ENCODE measurements around the gene AK8.
"Not testable (repeated sequence)": the region's sequence is repeated elsewhere in the genome, so short reads cannot be mapped to it uniquely, and the experiment has no call there.

Gene AK8

DNA sequence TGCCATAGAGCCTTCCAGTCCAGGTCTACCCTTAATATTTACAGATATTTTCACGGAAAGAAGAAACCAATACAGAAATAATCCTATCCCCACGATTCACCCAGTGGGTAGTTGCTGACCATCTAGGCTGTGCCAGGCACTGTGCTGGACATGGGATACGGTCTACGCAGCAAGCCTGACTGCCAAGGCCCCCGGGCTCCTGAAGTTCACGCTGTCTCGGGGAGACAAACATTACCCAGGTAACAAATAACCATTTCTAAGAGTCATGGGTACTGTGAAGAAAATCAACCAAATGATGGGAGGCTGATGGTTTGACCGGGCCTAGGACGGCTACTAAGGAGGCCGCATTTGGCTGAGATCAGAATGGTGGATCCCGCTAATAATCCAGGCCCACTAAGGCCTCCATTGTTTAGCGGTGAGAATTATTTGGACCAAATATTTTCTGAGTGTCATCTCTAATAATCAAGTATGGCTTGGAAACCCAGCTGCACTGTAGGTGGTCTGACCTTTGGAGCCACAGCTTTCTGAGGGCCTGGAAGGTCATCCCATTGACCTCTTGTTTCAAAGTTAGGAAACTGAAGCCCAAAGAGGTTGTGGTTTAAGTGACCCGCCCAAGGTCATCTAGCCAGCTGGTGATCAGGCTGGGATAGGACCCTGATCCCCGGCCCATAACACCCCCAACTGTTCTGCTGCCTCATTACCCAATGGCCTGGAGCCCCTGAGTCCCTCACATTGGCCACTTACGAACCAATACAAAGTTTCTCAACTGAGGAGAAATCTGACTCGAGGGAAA, 82.4 kb downstream of the AK8 start:
- no peak for DNase-seq

DNA sequence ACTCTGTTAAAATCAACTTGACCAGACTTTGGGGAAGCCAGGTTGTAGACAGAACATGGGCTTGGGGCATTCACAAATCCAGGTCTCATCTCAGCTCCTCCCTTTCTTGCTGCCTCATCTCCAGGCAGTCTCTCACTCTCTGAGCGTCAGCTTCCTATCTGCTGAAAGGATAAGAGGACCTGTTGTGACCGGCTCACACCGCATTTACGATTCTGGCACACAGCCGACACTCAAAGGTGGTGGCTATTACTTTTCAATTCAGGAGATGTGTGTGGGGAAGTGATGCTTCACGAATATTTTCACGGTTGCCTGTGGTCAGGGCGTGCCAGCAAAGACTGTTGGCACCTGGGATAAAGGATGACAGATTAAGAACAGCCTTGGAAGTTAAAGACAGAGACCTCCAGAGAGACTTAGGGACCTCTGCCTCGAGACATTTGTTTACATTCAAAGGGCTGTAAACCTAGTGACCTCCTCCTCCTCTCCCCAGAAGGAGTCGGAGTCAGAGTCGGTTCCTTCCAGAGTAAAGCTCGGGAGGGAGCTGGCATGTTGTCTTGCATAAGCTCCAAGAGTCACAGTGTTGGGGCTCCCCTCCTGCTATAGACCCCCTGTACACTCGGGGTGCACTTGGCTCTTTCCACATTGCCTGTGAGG, 83.2 kb downstream of the AK8 start:
- DNase-seq, result no peak

DNA sequence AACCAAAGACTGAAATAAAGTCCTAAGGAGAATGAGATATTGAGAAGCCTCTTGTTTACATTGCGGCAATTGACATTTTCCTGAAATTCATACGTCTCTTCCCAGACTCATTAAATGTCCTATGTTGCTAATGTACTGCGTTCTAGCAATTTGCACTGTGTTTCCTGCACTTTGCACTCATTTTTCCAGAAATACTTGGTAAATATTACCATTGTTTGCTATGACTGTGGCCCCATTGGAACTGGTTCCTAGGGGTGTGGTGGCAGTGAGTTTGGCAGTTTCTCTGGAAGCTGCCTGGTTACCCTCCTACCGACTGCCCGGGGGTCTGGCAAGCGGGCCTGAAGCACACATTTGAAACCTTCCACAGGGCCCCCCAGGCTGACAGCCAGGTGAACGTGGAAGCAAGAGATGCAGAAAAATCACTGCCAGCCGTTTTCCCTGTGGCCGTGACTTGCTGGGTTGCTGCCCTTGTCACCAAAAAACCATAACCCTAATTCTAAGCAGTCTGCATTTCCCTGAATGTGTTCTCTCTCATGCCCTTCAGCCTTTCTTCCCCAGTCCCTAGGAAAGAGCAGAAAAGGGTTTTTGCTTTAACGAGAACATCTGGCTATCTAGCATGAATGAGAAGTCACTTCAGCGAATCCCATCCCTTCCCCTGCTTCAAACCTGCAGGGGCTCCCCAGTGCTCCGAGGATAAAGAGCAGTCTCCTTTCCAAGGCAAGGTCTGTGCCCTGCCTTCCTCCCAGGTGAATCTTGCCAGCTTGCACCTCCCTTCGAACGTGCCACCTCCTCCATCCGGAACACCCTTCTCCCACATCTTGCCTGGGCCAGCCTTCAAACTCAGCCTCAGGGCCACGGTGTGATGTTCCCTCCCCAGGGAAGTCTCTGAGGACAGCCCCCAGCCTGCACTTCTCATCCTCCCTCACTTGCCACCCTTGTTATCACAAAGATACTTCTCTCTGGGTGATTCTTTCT, 84.2 kb downstream of the AK8 start:
- no peak for DNase-seq

DNA sequence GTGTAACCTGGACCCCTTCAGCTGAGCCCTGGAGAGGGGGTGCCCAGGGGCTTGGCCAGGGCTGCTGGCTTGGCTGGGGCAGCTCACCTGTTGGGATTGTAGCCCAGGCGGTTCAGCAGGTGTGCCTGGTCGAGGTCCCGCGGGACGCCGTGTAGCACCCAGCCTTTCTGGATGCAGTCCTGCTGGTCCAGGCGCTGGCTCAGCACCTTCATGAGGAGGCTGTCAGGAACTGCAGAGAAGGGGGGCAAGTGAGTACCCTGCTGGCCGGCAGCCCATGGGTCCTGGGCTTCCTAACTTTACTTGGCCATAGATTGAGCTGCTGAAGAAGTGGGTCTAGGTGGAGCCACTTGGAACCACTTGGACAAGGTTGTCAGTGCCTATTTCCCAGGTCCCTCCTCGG, 85.5 kb downstream of the AK8 start:
- DNase-seq, result no peak

DNA sequence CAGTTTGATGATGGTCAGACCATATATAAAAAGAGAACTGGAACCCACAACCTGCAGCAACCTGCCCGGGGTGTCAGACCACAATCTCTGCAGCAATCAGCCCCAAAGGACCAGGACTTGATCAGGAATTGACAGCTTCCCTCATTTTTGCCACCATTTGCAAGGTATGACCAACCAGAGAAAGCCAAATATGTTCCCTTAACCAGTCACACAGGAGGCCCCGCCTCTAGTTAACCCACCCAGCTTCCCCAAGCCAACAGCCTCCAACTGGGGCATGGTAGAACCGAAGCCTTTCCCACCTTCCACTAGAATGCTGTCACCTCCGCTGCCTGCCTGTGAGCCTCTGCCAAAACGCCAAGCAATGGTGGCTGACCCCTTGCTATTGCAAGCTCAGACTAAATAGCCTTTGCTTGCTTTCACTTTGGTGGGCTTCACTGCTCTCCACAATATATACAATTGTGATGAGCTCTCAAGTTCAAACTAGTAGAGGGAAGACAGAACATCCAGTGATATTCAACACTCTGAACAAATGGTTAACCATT, 86.3 kb downstream of the AK8 start:
- DNase-seq, result no peak

DNA sequence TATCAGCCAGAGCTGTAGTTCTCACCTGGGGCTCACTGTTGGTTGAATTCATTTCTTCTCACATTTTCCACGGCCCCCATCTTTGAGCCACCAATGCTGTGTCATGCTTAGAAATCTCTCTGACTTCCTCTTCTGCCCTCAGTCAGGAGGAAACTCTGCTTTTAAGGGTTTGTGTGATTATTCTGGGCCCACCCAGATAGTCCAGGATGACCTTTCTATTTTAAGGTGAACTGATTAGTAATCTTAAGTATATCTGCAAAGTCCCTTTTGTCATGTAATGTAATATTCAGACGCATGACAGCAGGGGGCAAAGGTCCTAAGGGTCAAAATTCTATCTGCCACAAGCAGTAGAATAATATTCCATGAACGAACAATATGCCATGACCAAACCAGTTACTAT, 88.4 kb downstream of the AK8 start:
- DNase-seq, result no peak

DNA sequence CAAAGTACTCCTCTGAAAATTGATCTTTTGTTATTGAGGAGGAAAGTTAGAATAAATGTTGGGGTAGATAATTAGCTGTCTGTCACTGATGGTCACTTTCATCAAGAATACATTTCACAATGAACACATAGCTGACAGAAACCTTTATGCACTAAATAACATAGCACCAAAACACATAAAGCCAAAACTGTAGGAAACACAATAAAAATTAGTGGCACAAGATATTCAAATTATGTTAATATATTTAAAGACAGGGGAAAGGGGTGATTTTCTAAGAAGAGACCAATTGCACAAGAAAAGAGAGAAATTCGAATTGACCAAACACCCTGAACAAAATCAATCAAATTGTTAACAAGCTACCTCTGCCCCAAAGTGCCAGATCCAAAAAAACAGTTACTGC, 89.7 kb downstream of the AK8 start:
- no peak for DNase-seq

DNA sequence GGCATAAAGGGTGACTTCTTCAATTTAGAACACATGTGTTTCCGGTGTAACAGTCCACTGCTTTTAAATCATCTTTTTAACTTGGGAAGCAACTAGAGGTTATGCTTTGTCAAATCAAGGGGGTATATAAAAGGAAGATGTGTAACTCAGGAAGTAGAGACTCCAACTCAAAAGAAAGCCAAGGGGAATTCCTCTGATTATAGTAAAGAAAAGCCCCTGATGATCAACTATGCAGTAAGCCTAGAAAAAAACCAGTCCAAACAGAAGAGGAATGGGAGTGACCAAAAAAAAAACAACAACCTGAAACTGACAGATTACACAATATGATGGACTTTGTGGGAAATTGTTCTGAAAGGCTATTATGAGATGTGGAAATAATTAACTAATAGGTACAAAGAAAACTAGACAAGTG, 90.3 kb downstream of the AK8 start:
- DNase-seq, result no peak

DNA sequence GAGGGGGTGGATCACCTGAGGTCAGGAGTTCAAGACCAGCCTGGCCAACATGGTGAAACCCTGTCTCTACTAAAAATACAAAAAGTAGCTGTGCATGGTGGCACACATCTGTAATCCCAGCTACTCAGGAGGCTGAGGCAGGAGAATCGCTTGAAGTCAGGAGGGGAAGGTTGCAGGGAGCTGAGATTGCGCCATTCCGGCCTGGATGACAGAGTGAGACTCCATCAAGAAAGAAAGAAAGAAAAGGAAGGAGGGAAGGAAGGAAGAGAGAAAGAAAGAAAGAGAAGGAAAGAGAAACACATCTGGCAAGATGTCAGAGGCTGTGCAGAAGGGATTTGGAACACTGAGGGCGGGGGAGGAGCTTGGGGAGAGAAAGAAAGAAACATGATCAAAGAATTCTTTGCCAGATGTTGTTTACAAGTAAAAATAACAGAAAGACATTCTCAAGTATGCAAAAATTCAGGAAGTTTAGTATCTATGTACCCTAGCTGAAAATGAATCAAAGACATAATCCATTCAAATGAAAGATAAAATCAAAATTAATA, 93.7 kb downstream of the AK8 start:
- DNase-seq, result no peak

DNA sequence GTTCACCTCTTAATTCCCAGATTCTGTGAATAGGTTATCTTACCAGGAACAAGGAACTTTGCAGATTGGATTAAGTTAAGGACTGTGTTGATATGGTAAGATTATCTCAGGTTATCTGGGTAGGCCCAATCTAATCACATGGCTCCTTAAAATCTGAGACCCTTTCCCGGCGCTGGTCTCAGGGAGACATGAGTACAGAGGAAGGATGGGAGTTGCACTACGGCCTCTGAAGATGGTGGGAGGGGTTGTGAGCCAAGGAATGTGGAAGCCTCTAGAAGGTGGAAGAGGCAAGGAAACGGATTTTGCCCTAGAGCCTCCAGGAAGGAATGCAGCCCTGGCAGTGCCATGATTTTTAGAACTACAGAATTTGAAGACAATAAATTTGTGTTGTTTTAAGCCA, 95.1 kb downstream of the AK8 start:
- DNase-seq, result no peak

DNA sequence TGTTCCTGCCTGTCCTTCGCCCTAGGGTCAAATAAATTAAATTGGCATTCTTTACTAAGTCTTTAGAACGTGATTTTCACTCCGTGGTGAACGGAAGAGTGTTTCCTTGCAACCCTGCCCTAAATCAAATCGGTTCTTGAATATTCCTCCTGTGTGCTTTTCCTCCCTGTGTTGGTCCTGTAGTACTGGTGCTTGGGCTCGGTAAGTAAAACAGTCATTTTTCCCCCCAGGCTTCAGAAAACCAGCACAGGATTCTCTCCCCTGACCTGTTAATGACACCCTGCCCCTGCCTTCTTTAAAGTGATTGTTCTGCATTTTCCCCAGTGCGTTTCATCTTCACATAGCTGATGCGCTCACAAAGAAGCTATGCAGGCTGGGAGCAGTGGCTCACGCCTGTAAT, 96.0 kb downstream of the AK8 start:
- DNase-seq, result no peak

DNA sequence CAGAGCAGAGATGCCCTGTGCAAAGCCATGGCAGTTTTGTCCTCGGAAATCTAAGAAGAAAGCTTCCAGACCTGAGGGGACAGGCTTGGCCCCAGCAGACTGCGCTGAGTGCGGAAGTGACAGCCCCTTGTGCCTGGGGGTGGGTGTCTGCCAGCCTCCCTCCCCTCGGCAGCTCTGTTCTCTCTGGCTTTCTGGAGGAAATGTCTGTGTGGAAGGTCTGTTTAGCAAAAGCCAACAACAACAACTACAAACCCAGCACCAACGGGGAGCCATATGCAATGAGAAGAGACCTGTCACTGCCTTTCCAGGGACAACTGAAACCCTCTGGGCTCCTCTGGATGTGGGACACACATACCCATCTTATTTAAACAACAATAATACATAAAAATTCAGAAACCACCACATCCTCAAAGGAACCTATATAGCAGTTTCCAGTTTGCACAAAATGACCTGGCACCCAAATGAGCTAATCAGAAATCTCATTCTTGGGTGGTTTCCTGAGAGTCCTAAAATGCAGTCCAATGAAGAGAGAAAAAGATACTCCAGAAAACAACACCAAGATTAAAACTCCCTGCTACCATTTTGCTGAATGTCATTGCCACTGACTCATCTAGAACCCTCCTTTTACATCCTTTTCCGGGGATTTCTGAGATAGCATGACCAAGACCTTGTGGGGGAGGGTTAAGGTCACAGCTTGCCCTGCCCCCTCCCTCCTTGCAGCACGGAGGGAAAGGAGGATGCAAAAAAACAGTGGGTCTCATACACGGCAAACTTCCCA, 97.7 kb downstream of the AK8 start:
- no peak for DNase-seq

DNA sequence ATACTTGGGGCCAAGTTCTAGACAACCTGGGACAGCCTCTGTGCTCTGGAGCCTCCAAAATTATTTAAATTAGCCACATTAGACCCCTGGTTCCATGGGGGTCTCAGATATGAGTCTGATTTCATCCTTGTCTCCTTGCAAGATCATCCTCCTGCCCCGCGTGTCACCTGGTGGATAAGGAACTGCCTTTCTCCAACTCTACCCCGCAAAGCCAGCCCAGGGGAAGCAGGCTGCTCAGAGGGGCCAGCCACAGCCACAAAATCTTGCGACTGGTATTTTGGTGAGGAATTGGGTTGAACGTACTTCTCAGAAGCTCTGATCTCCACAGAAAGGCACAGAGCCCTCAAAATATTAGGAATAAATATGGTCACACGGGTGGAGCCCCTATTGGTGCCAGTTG, 101.2 kb downstream of the AK8 start:
- DNase-seq, result no peak

DNA sequence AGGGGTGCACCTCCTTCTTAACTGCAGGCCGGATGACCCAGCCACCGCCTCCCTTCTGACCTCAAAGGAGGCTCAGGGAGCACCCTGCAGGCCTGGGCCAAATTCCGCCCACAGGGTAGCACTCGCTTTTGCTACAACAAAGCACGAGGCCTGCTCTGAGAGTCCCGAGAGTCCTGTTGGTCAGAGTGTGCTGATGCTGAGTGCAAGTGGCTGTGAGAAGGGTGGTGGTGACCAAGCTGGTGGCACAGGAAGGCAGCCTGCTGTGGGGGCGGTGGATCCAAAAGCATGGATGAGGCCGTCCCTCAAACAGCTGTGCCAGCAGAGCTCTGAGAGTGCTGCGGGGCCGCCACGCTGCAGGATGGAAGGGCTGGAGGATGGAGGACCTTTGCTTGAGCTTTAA, 101.8 kb downstream of the AK8 start:
- no peak for DNase-seq

DNA sequence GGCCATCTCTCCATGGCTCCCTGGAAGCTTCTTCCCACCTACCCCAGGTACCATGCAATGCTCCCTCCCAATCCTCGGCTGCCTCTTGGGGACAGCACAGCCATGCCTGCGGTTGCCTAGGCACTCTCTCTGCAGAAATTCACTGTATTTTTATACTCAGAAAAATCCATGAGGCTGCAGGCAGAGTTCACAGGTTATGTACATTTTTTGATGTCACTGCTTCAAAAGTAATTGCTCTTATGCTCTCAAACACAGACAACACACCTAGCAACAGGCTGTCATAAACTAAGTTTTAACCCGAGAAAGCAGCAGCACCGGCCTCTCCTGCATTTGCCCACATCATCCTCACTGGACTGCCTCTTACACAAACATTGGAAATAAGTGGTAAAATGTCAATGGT, 102.4 kb downstream of the AK8 start:
- no peak for DNase-seq

DNA sequence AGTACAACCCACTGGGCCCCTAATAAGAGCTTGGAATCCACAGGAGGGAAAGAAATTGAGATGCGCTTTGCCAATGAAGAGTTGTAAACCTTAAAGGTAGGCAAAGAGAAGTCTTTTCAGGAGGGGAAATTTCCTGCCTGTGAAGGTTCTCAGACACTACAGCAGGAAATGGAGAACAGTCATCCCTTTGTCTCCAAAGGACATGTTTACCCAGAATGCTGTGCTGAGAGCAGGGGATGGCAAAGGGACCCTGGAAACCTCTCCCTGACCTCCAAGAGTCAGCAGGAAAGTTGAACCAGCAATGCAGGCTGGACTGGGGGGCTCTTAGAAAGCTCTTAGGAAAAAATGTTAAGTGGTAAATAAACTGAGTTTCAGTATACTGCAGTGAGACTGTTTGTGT, 103.2 kb downstream of the AK8 start:
- DNase-seq, result no peak

DNA sequence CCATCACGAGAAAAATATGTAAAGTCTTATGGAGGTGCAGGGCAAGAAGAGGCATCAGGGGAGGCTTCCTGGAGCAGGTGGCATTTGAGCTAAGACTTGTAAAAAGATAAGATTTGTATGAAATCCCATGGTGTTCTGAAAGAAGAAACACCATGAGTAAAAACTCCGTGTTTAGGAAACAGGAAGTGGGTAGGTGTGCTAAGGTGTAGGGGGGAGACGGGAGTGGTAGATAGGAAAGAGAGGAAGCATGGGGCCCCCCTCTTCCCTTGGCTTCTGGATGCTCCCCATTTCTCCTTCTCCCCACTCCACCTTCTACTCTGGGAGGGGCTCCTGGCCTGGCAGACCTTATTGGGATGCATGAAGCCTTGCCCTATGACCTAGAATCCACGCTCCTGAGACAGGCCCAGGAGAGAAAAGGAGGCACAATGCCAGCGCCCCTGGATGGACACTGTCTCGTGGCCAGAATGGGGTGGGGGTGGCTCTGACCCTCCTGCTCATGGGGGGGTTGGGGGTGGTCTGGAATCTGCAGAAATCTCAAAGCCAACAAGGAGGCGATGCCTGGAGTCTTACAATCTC, 104.2 kb downstream of the AK8 start:
- DNase-seq, result no peak

DNA sequence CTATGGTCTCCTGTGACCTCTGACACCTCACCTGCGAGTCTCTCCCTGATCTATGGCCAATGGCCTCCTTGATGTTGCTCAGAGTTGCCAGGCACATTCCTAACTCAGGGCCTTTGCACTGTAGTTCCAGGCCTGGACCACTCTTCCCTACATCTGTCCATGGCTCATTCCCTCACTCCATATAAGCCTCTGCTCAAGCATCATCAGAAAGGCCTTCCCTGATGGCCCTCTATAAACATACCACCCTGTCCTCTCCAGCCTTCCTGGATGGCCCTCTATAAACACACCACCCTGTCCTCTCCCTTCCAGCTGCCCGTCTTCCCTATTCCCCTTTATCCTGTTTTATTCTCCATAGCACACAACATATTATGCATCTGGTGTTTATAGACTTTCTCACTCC, 105.0 kb downstream of the AK8 start:
- no peak for DNase-seq

DNA sequence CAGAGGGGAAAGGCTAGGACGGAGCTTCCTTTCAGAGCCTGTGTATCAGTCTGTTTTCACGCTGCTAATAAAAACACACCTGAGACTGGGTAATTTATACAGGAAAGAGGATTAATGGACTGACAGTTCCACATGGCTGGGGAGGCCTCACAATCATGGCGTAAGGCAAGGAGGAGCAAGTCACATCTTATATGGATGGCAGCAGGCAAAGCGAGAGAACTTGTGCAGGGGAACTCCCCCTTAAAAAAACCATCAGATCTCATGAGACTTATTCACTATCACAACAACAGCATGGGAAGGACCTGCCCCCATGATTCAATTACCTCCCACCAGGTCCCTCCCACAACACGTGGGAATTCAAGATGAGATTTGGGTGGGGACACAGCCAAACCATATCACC, 106.3 kb downstream of the AK8 start:
- not testable (repeated sequence) for DNase-seq

DNA sequence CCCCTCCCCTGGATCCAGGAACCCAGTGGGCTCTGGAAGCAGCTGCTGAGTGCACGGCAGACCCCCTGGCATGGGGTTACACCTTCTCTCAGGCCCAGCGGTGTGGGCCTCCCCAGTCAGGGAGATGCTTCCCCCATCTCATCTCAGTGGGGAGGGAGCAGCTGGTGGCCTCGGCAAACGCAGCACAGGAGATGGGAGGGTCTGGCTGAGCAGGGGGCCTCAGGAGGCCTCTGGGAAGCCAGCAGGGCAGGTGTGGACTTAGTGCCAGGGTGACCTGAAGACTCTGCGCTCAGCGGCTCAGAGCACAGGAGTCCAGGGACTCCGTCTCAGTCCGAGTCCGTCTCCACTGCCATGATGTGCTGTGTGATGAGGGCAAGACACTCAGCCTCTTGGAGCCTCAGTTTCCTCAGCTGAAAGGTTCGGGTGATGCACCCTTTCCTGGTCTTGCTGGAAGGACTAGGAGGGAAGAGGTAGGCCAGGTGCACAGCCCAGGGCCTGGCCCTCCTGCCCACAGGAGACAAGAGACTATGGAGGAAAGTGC, 107.2 kb downstream of the AK8 start:
- DNase-seq, result no peak

Measured in activated CD4-positive, CD25-positive, alpha-beta regulatory T cell (primary cell).